Measurements from ENCODE around the gene PHACTR1. TPM values are rescaled to one million over a fixed set of nuclear protein-coding genes. Genes with fewer than 3 reads are reported as not detected.

PHACTR1 gene
- total and polyA plus RNA-seq, 2 experiments from 2014 or later = 0.65 to 3.2 TPM

DNA sequence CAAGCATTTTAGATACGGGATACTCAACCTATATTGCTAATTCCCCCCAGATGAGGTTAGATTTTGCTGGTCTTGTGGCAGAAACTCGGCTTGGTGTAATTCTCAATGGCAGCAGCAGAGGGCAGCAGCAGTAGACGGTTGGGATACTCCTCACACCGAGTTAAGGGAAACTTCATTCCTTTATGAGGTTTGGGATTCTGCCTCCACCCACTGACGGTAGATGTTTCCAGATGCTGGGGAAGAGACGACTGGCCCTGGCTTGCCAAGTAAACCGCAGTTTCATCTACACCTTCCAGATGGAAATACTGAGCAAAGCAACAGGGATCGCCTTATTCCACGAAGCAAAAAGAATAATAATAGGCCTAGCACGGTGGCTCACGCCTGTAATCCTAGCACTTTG, 620.0 kb downstream of the PHACTR1 start:
- Histone ChIP-seq H3F3A (ENCODE audit: insufficient read depth) (no peaks in the 10 kb centered on the region), H3K9me2 (ENCODE audit: insufficient read depth) (no peaks in the 10 kb centered on the region), H3K36me3 (ENCODE audit: low read depth) (no peaks in the 10 kb centered on the region), H3K4me3 (no peak overlapping the region), H3K4me1 (ENCODE audit: insufficient read depth) (no peaks in the 10 kb centered on the region), H3K27ac (no peak overlapping the region), H3K9ac (no peak overlapping the region), H4K20me1 (ENCODE audit: insufficient read depth) (no peaks in the 10 kb centered on the region), H2AFZ (no peak overlapping the region), H3K27me3 (replicated peaks; ENCODE audit: insufficient read depth) (peaks cover 13% of the 10 kb centered on the region; the same call in 1 of the 2 replicates), H3K9me3 (ENCODE audit: low read depth) (no peaks in the 10 kb centered on the region), H3K79me2 (ENCODE audit: insufficient read depth) (no peaks in the 10 kb centered on the region), H3K4me2 (ENCODE audit: unreplicated experiment) (no peak overlapping the region)
- no peak for TF ChIP-seq EZH2phosphoT487 (IDR thresholded peaks at IDR 0.05; ENCODE audit: insufficient read depth, low read depth)
- TF ChIP-seq EZH2 (IDR thresholded peaks at IDR 0.05; ENCODE audit: insufficient read depth, poor library complexity, severe bottlenecking) = no peak
- peak; percentile 94 for DNase-seq
- WGBS, 2 experiments (ENCODE audit: low coverage in 1 of 2, low lambda C conversion rate in 2 of 2, missing lambda C conversion rate in 2 of 2) = 3 to 5% methylated on average over 11 of the region's 11 CpGs
- in situ Hi-C loops (cut with MboI) = loop anchor here (25.0 kb wide), 1 partner anchor 201 kb away; no protein-coding TSS in a partner anchor

GRCh38 chr6:13338038-13338437, 621.5 kb downstream of the PHACTR1 start:
- in situ Hi-C loops (cut with MboI) = loop anchor here (25.0 kb wide), 1 partner anchor 199 kb away; no protein-coding TSS in a partner anchor
- no peak overlapping the region for H2AFZ ChIP-seq

More at GRCh38 chr6:13338038-13338437, 621.5 kb downstream of the PHACTR1 start:
- no peak overlapping the region for H3K4me2 ChIP-seq (ENCODE audit: unreplicated experiment)
- no peak for TF ChIP-seq EZH2 (IDR thresholded peaks at IDR 0.05; ENCODE audit: insufficient read depth, poor library complexity, severe bottlenecking)
- TF ChIP-seq EZH2phosphoT487 (IDR thresholded peaks at IDR 0.05; ENCODE audit: insufficient read depth, low read depth) = no peak
- H3K79me2 ChIP-seq (ENCODE audit: insufficient read depth) = no peaks in the 10 kb centered on the region
- peaks cover 17% of the 10 kb centered on the region for H3K27me3 ChIP-seq (replicated peaks; ENCODE audit: insufficient read depth)
- no peaks in the 10 kb centered on the region for H3K36me3 ChIP-seq (ENCODE audit: low read depth)
- no peaks in the 10 kb centered on the region for H4K20me1 ChIP-seq (ENCODE audit: insufficient read depth)
- no peaks in the 10 kb centered on the region for H3K4me1 ChIP-seq (ENCODE audit: insufficient read depth)
- H3K9me3 ChIP-seq (ENCODE audit: low read depth) = no peaks in the 10 kb centered on the region
- 96 to 99% methylated on average over 5 of the region's 5 CpGs for WGBS, 2 experiments (ENCODE audit: low coverage in 1 of 2, low lambda C conversion rate in 2 of 2, missing lambda C conversion rate in 2 of 2)
- no peak overlapping the region for H3K4me3 ChIP-seq
- no peaks in the 10 kb centered on the region for H3F3A ChIP-seq (ENCODE audit: insufficient read depth)
- no peaks in the 10 kb centered on the region for H3K9me2 ChIP-seq (ENCODE audit: insufficient read depth)
- no peak overlapping the region for H3K9ac ChIP-seq
- H3K27ac ChIP-seq = no peak overlapping the region
- DNase-seq = no peak

Small RNA genes within 50 kb of the gene (small RNA-seq; reads per million reads assigned to genes)
- gene RNU1-11P (ENCODE audit: low read depth, low replicate concordance) = 6.4 reads per million, percentile 82 among the genes with 10 or more reads in this experiment

Data from GM23248 (cell line).